Activated naive CD4-positive, alpha-beta T cell treated with anti-CD3 and anti-CD28 coated beads for 36 hours (primary cell): ENCODE results near the gene SND1. TPM values are rescaled to one million over a fixed set of nuclear protein-coding genes. Genes with fewer than 3 reads are reported as not detected.

Experiments
- CTCF ChIA-PET: fragments of 350-600 bp; sonication (Branson Sonifier 250); formaldehyde crosslinking; loops from one replicate; lab custom pipeline; 2021; ENCODE audit warnings: antibody characterized with exemption; lab: Charles Lee
- DNase-seq: peaks from one replicate; pipeline ENCODE4 v3.0.0-alpha.2; 2020
- H3K27ac Mint-ChIP-seq: one replicate; pipeline ENCODE4 v1.8.0; 2021; ENCODE audit warnings: mild to moderate bottlenecking, mixed read lengths
- H3K27me3 Mint-ChIP-seq: one replicate; pipeline ENCODE4 v1.8.0; 2021; ENCODE audit warnings: low read depth, mixed read lengths
- H3K36me3 Mint-ChIP-seq: one replicate; pipeline ENCODE4 v1.8.0; 2021; ENCODE audit warnings: low read depth, mixed read lengths
- H3K4me1 Mint-ChIP-seq: one replicate; pipeline ENCODE4 v1.8.0; 2021; ENCODE audit warnings: low read depth, mixed read lengths
- H3K4me3 Mint-ChIP-seq: one replicate; pipeline ENCODE4 v1.8.0; 2021; ENCODE audit warnings: mild to moderate bottlenecking, moderate library complexity, mixed read lengths
- H3K9me3 Mint-ChIP-seq: one replicate; pipeline ENCODE4 v1.8.0; 2021; ENCODE audit warnings: mixed read lengths
- intact Hi-C: fragments of 100-400 bp; cut with micrococcal nuclease; formaldehyde crosslinking; loops from one replicate; pipeline ENCODE4 v1.15.1; 2023
- total RNA-seq, 2 experiments: library from RNA; stranded (reverse); gene quantifications; one replicate each; pipeline ENCODE4 v1.2.3, GENCODE V29; 2021

The SND1 gene
- total RNA-seq, 2 experiments from 2014 or later, result 184 to 211 TPM

DNA sequence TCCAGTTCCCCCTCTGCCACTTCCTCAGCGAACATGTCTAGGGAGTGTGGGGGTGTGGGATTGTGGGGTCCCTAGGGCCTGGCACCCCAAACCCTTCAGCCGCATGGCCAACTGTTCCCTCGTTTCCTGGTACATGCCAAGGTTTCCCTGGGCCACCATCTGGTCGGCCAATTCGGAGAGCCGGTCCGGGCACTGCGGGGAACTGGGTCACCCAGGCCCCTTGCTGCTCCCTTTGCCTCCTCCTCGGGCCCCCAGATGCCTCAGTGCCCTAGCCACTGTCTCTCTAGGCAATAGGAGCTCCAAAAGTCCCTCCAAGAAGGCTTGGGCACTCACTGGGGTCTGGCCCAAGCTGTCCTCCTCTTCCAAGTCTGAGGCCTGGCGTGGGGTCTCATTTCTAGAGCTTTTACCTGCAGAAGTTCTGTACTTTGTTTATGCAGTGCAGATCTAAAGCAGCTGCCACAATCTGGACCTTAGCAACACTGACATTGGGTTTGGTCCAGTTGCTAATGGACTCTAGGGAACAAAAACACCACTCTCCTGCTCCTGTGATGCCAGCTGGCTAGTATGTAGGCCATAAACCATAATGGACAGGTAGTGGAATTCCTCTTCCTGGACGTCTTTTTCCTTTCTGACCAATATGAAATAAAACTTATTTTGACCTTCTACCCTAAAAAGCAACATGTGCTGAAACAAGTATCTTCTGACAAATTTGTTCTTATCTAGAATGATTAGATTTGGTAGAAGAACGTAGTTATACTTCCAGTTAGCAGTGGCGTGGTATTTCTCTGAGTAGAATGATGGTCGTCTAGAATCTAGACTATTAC, 206.3 kb downstream of the SND1 start:
- CTCF ChIA-PET, result no interaction called here
- H3K4me1 Mint-ChIP-seq, result peaks cover 54% of the 10 kb centered on the region
- no peaks in the 10 kb centered on the region for H3K9me3 Mint-ChIP-seq
- DNase-seq, result no peak
- H3K27me3 Mint-ChIP-seq, result no peaks in the 10 kb centered on the region
- no peak overlapping the region for H3K4me3 Mint-ChIP-seq
- H3K27ac Mint-ChIP-seq, result no peak overlapping the region
- H3K36me3 Mint-ChIP-seq, result peaks cover 12% of the 10 kb centered on the region
- intact Hi-C loops, result loop anchor here (5.0 kb wide), 1 partner anchor 271 kb away; the partner anchor contains the start of genes ARF5 and GCC1

DNA sequence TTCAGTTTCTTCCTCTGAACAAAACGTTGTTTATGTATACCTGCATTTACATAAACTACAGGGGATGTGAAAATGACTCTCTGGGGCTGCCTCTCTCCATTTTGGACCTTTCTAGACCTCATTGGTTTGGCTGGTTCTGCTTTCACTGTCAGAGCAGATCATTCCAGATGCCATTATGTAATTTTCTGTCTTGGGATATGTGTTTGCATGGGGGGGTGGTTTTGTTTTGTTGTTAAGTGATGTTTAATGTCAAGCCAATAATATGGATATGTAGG, 206.9 kb downstream of the SND1 start:
- CTCF ChIA-PET, result no interaction called here
- Mint-ChIP-seq H3K36me3 (peaks cover 13% of the 10 kb centered on the region), H3K4me1 (peaks cover 49% of the 10 kb centered on the region)

DNA sequence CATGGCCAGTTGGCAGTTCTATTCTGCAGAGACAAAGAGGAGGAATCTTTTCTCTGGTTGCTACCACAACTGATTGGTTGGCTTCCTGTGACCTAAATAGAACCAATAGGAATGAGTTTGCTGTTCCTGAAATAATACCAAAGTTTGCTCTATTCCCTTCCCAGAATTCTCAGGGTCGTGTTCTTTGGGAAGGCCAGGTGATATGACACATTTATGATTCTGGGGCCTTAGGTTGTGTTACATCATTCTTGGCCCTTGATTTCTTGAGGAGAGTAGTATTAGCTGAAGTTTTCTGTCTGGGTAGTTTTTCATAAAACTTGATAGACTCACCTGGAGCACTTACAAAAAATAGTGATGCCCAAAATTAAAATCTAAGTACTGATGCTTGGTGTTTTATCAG, 207.3 kb downstream of the SND1 start:
- no peaks in the 10 kb centered on the region for H3K9me3 Mint-ChIP-seq
- CTCF ChIA-PET, result no interaction called here
- no peak overlapping the region for H3K27ac Mint-ChIP-seq
- intact Hi-C loops, result loop anchor here (5.0 kb wide), 1 partner anchor 272 kb away; the partner anchor contains the start of genes ARF5 and GCC1
- H3K27me3 Mint-ChIP-seq, result no peaks in the 10 kb centered on the region
- DNase-seq, result no peak
- peaks cover 47% of the 10 kb centered on the region for H3K4me1 Mint-ChIP-seq
- H3K4me3 Mint-ChIP-seq, result no peak overlapping the region
- peaks cover 14% of the 10 kb centered on the region for H3K36me3 Mint-ChIP-seq

More for the DNA sequence above, 206.9 kb downstream of the SND1 start:
- Mint-ChIP-seq H3K27me3 (no peaks in the 10 kb centered on the region), H3K4me3 (no peak overlapping the region), H3K9me3 (no peaks in the 10 kb centered on the region), H3K27ac (no peak overlapping the region)
- no peak for DNase-seq
- intact Hi-C loops, result loop anchor here (5.0 kb wide), 1 partner anchor 272 kb away; the partner anchor contains the start of genes ARF5 and GCC1

DNA sequence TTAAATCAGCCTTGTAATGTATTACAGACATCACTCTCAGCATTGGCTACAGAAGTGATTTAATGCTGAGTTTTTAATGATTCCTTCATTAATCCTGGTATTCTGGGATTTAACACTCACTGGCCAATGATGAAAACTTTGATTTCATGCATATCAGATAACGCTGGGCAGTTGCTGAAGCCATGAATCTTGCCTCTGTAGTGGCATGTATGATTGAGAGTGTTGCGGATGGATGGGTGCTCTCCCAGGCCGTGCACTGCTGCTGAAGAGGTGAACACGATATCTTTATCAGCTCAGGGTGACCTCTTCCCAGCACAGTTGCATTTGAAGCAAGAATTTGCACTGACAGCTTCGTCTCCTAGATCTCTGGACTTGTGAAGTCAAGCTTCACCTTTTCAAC, 210.5 kb downstream of the SND1 start:
- Mint-ChIP-seq H3K36me3 (peaks cover 32% of the 10 kb centered on the region), H3K9me3 (no peaks in the 10 kb centered on the region), H3K4me1 (peaks cover 31% of the 10 kb centered on the region), H3K27me3 (no peaks in the 10 kb centered on the region), H3K27ac (no peak overlapping the region), H3K4me3 (no peak overlapping the region)
- CTCF ChIA-PET, result interaction anchor here (0.6 kb wide), 1 partner anchor 8 kb away, joined by 3 read pairs; no protein-coding TSS in a partner anchor
- intact Hi-C loops, result no loop called here
- DNase-seq, result no peak

DNA sequence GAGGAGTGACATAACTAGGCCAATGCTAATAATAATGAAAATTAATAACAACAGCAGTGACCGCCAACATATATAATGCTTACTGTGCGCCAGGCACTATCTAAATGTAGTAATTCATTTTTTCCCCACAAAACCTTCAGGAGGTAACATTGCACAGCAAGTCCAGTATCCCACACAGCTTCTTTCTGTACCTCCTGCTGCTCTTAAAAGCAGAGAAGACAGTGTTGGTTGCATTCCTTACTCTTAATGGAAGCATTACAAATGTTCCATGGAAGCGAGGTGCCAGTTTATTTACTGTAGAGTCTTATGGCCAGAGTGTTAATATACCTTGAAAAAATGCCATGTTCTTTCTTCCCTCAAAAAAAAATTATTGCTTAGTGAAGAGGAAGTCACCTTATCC, 211.1 kb downstream of the SND1 start:
- DNase-seq, result no peak
- H3K4me1 Mint-ChIP-seq, result peaks cover 26% of the 10 kb centered on the region
- H3K27me3 Mint-ChIP-seq, result no peaks in the 10 kb centered on the region
- intact Hi-C loops, result no loop called here
- H3K36me3 Mint-ChIP-seq, result peaks cover 34% of the 10 kb centered on the region
- no peak overlapping the region for H3K4me3 Mint-ChIP-seq
- H3K27ac Mint-ChIP-seq, result no peak overlapping the region
- CTCF ChIA-PET, result interaction anchor here (0.6 kb wide), 1 partner anchor 8 kb away, joined by 3 read pairs; no protein-coding TSS in a partner anchor
- H3K9me3 Mint-ChIP-seq, result no peaks in the 10 kb centered on the region

DNA sequence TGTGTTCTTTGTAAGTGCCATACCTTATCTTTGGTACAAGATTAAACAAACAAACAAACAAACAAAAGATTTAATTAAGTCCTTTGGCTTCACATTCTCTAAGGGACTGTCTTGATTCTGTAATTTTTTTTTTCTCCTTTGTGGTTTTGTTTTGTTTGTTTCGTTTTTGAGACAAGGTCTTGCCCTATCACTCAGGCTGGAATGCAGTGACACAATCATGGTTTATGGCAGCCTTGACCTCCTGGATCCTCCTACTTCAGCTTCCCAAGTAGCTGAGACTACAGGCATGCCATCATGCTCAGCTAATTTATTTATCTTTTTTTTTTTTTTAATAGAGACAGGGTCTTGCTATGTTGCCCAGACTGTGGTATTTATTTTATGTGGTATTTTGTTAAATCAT, 213.5 kb downstream of the SND1 start:
- Mint-ChIP-seq H3K36me3 (peaks cover 33% of the 10 kb centered on the region), H3K9me3 (no peaks in the 10 kb centered on the region), H3K27ac (no peak overlapping the region), H3K4me3 (no peak overlapping the region), H3K4me1 (peaks cover 4% of the 10 kb centered on the region), H3K27me3 (no peaks in the 10 kb centered on the region)
- CTCF ChIA-PET, result no interaction called here
- intact Hi-C loops, result no loop called here
- no peak for DNase-seq

DNA sequence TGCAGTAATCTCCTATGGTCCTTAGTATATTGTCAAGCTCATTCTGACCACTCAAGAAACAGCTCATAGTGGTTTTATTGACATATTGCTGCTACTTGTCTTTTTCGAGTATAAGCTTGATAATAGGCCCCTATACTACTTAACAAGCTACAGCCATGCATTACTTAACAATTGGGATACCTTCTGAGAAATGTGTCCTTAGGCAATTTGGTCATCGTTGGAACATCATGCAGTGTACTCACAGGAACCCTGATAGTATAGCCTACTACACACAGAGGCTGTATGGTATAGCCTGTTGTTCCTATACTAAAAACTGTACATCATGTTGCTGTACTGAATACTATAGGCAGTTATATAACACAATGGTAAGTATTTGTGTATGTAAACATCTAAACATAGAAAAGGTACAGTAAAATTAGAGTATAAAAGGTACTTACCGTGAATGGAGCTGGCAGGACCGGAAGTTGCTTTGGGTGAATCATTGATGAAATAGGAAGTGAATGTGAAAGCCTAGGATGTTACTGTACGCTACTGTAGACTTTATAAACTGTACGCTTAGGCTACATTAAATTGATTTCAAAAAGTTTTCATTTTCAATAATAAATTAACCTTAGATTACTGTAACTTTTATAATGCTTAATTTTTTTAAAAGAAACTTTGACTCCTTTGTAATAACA, 218.4 kb downstream of the SND1 start:
- Mint-ChIP-seq H3K36me3 (peaks cover 36% of the 10 kb centered on the region), H3K27ac (no peak overlapping the region), H3K27me3 (no peaks in the 10 kb centered on the region), H3K4me3 (no peak overlapping the region), H3K9me3 (no peaks in the 10 kb centered on the region), H3K4me1 (peaks cover 16% of the 10 kb centered on the region)
- DNase-seq, result no peak
- CTCF ChIA-PET, result interaction anchor here (0.6 to 0.8 kb wide), 3 partner anchors 8 to 1285 kb away, joined by 3 to 5 read pairs (median 3); no protein-coding TSS in a partner anchor
- intact Hi-C loops, result no loop called here

DNA sequence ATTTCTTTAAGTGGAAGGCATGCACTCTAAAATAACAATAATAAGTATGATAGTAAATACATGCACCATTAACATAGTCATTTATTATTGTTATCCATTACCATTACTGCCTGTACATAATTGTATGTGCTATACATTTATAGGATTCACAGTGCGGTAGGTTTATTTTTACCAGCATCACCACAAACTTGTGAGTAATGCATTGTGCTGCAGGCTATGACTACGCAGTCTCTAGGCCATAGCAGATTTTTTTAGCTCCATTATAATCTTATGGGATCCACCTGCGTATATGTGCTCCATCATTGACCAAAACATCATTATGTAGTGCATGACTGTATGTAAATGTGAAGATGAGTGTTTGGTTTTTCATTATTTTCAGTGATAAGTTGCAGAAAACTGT, 219.2 kb downstream of the SND1 start:
- Mint-ChIP-seq H3K4me1 (peaks cover 16% of the 10 kb centered on the region), H3K4me3 (no peak overlapping the region), H3K27me3 (no peaks in the 10 kb centered on the region), H3K9me3 (no peaks in the 10 kb centered on the region), H3K27ac (no peak overlapping the region), H3K36me3 (peaks cover 33% of the 10 kb centered on the region)
- CTCF ChIA-PET, result interaction anchor here (0.6 to 0.8 kb wide), 2 partner anchors 8 to 1286 kb away, joined by 3 to 5 read pairs; no protein-coding TSS in a partner anchor
- intact Hi-C loops, result no loop called here
- no peak for DNase-seq

DNA sequence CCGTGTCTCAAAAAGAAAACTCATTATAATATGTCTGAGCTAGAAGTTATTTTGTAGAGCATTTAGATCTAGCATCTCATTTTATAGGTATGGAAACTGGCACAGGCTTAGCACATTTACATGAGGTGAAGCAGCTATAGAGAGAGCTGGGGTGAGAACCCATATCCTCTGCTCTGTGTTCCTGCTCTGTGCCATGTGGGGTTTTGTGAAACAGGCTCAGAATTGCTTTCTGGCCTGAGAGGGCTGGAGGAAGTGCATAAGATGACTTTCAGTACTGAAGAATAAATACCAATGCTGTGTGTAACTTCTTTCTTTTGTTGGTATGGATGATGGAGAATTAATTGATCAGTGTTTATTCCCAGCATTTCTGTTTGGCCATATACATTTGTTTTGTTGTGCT, 220.1 kb downstream of the SND1 start:
- H3K4me1 Mint-ChIP-seq, result peaks cover 16% of the 10 kb centered on the region
- intact Hi-C loops, result no loop called here
- CTCF ChIA-PET, result no interaction called here
- no peaks in the 10 kb centered on the region for H3K9me3 Mint-ChIP-seq
- no peak overlapping the region for H3K27ac Mint-ChIP-seq
- H3K4me3 Mint-ChIP-seq, result no peak overlapping the region
- no peaks in the 10 kb centered on the region for H3K27me3 Mint-ChIP-seq
- DNase-seq, result no peak
- peaks cover 26% of the 10 kb centered on the region for H3K36me3 Mint-ChIP-seq

DNA sequence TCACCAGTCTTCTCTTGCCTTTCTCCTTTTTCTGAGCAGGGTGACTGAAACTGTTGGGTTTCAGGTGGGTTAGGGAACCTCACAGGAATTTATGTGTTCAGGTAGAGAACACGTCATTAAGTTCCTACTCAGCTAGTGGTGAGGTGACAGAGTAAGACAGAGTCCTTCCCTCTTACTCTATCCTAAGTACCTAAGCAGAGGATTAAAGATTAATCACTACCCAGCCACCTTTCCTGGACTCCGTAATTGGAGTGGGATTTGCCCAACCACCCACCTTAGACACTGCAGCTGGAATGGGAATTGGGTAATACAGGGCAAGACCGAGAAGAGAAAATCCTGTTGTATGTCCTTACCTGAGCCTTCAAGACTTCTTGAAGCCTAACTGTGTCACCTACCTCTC, 221.2 kb downstream of the SND1 start:
- CTCF ChIA-PET, result interaction anchor here (0.5 kb wide), 1 partner anchor 12 kb away, joined by 3 read pairs; no protein-coding TSS in a partner anchor
- no peak overlapping the region for H3K27ac Mint-ChIP-seq

DNA sequence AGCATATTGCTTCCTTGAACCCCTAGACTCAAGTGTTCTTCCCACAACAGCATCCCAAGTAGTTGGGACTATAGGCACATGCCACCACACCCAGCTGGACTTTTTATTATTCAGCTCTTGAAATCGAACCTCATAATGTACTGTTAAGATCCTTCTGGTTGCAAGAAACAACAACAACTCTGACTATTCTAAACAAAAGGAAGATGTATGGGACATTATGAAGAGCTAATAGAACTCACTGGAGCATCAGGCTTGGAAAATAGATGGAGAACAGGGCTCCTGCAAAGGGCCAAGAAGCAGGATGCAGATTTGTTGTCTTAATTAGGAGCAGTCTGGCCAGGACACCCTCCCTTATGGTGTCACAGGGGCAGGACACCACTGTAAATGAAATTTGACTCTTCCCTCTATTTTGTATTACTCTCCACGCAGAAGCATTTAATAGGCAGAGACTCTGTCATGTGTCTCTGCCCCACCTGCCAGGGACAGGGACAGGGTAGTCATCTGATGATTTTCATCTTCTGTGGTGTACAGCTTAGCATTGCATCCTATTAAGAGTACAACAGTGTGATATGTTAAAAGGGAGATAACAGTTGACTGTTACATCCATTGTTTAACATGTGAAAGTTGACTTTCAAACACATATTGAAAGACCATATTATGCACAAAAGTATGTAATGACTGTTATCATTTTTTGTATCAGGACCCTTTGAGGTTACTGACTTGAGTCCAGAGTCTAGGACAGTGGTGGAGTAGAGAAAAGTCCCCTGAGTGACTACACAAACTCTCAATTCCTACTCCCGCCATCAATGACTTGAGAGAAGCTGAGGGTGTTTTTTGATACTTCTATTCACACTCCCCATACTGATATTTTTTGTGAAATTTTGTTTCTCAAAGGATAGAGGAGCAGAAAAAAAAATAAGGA, 222.0 kb downstream of the SND1 start:
- H3K4me1 Mint-ChIP-seq, result peaks cover 16% of the 10 kb centered on the region
- no peak overlapping the region for H3K27ac Mint-ChIP-seq
- peaks cover 18% of the 10 kb centered on the region for H3K36me3 Mint-ChIP-seq
- CTCF ChIA-PET, result interaction anchor here (0.5 kb wide), 1 partner anchor 12 kb away, joined by 3 read pairs; no protein-coding TSS in a partner anchor
- H3K4me3 Mint-ChIP-seq, result no peak overlapping the region
- H3K27me3 Mint-ChIP-seq, result no peaks in the 10 kb centered on the region
- no peak for DNase-seq
- intact Hi-C loops, result no loop called here
- no peaks in the 10 kb centered on the region for H3K9me3 Mint-ChIP-seq

More for the DNA sequence above, 221.2 kb downstream of the SND1 start:
- Mint-ChIP-seq H3K4me3 (no peak overlapping the region), H3K36me3 (peaks cover 18% of the 10 kb centered on the region), H3K27me3 (no peaks in the 10 kb centered on the region), H3K9me3 (no peaks in the 10 kb centered on the region), H3K4me1 (peaks cover 16% of the 10 kb centered on the region)
- no peak for DNase-seq
- intact Hi-C loops, result no loop called here
